H9 (cell line): Measurements from ENCODE around the gene FMN1. TPM values are rescaled to one million over a fixed set of nuclear protein-coding genes. Genes with fewer than 3 reads are reported as not detected.

Experiments used
- DNase-seq: peaks from one replicate; pipeline ENCODE4 v3.0.0-alpha.2; 2017
- H2AFZ ChIP-seq: one replicate; pipeline ENCODE4 v1.6.1; 2013; ENCODE audit warnings: mild to moderate bottlenecking, low read length, control low read depth, moderate library complexity
- H2AK5ac ChIP-seq: 2 replicates; pipeline ENCODE4 v1.6.1; 2013; ENCODE audit warnings: low read length, control low read depth, mixed read lengths; ENCODE audit not compliant: insufficient read length
- H2BK120ac ChIP-seq: one replicate; pipeline ENCODE4 v1.6.1; 2013; ENCODE audit warnings: low read depth, mild to moderate bottlenecking, low read length, control low read depth, inconsistent platforms; ENCODE audit not compliant: poor library complexity, severe bottlenecking
- H2BK12ac ChIP-seq: 2 replicates; pipeline ENCODE4 v1.6.1; 2013; ENCODE audit warnings: low read length, control low read depth, mixed read lengths, low read depth; ENCODE audit not compliant: insufficient read length
- H2BK15ac ChIP-seq: 2 replicates; pipeline ENCODE4 v1.6.1; 2013; ENCODE audit warnings: low read depth, low read length, control low read depth
- H2BK20ac ChIP-seq: one replicate; pipeline ENCODE4 v1.6.1; 2013; ENCODE audit warnings: low read depth, mild to moderate bottlenecking, low read length, control low read depth, inconsistent platforms; ENCODE audit not compliant: poor library complexity, severe bottlenecking
- H2BK5ac ChIP-seq: 2 replicates; pipeline ENCODE4 v1.6.1; 2013; ENCODE audit warnings: low read length, control low read depth, mixed read lengths; ENCODE audit not compliant: insufficient read length
- H3K14ac ChIP-seq: 2 replicates; pipeline ENCODE4 v1.6.1; 2013; ENCODE audit warnings: low read length, control low read depth; ENCODE audit not compliant: insufficient read depth
- H3K18ac ChIP-seq: 2 replicates; pipeline ENCODE4 v1.6.1; 2013; ENCODE audit warnings: low read depth, mild to moderate bottlenecking, mixed read lengths, low read length, control low read depth; ENCODE audit not compliant: insufficient read length
- H3K23ac ChIP-seq: 2 replicates; pipeline ENCODE4 v1.6.1; 2013; ENCODE audit warnings: low read length, control low read depth, mixed read lengths, low read depth; ENCODE audit not compliant: insufficient read length
- H3K23me2 ChIP-seq: 2 replicates; pipeline ENCODE4 v1.6.1; 2013; ENCODE audit warnings: low read depth, mild to moderate bottlenecking, mixed read lengths, low read length, control low read depth; ENCODE audit not compliant: insufficient read length, poor library complexity, severe bottlenecking
- H3K27ac ChIP-seq: 2 replicates; pipeline ENCODE4 v1.5.1; 2013; ENCODE audit warnings: low read length, control low read depth, mixed read lengths, low read depth; ENCODE audit not compliant: insufficient read length
- H3K27me3 ChIP-seq: 2 replicates; pipeline ENCODE4 v1.6.1; 2013; ENCODE audit warnings: low read length, control low read depth, inconsistent platforms; ENCODE audit not compliant: insufficient read depth
- H3K4ac ChIP-seq: 2 replicates; pipeline ENCODE4 v1.6.1; 2013; ENCODE audit warnings: low read depth, mild to moderate bottlenecking, control low read depth, inconsistent platforms, low read length, moderate library complexity
- H3K4me1 ChIP-seq: 2 replicates; pipeline ENCODE4 v1.6.1; 2013; ENCODE audit warnings: low read length, control low read depth, inconsistent platforms; ENCODE audit not compliant: insufficient read depth
- H3K4me2 ChIP-seq: 2 replicates; pipeline ENCODE4 v1.6.1; 2013; ENCODE audit warnings: low read length, control low read depth, mixed read lengths; ENCODE audit not compliant: insufficient read length, insufficient read depth
- H3K56ac ChIP-seq: 2 replicates; pipeline ENCODE4 v1.6.1; 2013; ENCODE audit warnings: low read depth, mild to moderate bottlenecking, mixed read lengths, low read length, control low read depth; ENCODE audit not compliant: insufficient read length
- H3K79me1 ChIP-seq: 2 replicates; pipeline ENCODE4 v1.6.1; 2013; ENCODE audit warnings: low read depth, mild to moderate bottlenecking, moderate library complexity, low read length, control low read depth, inconsistent platforms; ENCODE audit not compliant: insufficient read depth, poor library complexity, severe bottlenecking
- H3K79me2 ChIP-seq: 2 replicates; pipeline ENCODE4 v1.6.1; 2013; ENCODE audit warnings: low read length, control low read depth, inconsistent platforms; ENCODE audit not compliant: insufficient read depth
- H3K9ac ChIP-seq: 2 replicates; pipeline ENCODE4 v1.6.1; 2013; ENCODE audit warnings: low read length, control low read depth, mixed read lengths; ENCODE audit not compliant: insufficient read length; ENCODE audit errors: extremely low read depth
- H3K9me3 ChIP-seq: one replicate; pipeline ENCODE4 v1.6.1; 2013; ENCODE audit warnings: low read depth, low read length, inconsistent platforms; ENCODE audit not compliant: control insufficient read depth
- H3T11ph ChIP-seq: one replicate; pipeline ENCODE4 v1.6.1; 2013; ENCODE audit warnings: mild to moderate bottlenecking, low read length, control low read depth, inconsistent platforms
- H4K20me1 ChIP-seq: one replicate; pipeline ENCODE4 v1.6.1; 2013; ENCODE audit not compliant: control insufficient read depth, insufficient read length, insufficient read depth
- H4K5ac ChIP-seq: 2 replicates; pipeline ENCODE4 v1.6.1; 2013; ENCODE audit warnings: low read depth, mild to moderate bottlenecking, mixed read lengths, low read length, control low read depth; ENCODE audit not compliant: insufficient read length
- H4K8ac ChIP-seq: replicated peaks from 2 replicates; pipeline ENCODE4 v1.6.1; 2013; ENCODE audit warnings: low read length, control low read depth, mixed read lengths, low read depth; ENCODE audit not compliant: insufficient read length
- H4K91ac ChIP-seq: 2 replicates; pipeline ENCODE4 v1.6.1; 2013; ENCODE audit warnings: low read depth, mild to moderate bottlenecking, moderate library complexity, mixed read lengths, low read length, control low read depth; ENCODE audit not compliant: insufficient read length
- H3K27ac Mint-ChIP-seq, 3 experiments: 2 replicates in 2 of 3; 3 replicates in 1 of 3; pipeline ENCODE4 v1.8.0; 2020 to 2021; ENCODE audit warnings: mixed read lengths in 3 of 3, mild to moderate bottlenecking in 1 of 3, moderate library complexity in 1 of 3
- H3K27me3 Mint-ChIP-seq: 2 replicates; pipeline ENCODE4 v1.8.0; 2021; ENCODE audit warnings: low read depth, mild to moderate bottlenecking, moderate library complexity, mixed read lengths
- H3K36me3 Mint-ChIP-seq, 3 experiments: 2 replicates in 2 of 3; 3 replicates in 1 of 3; pipeline ENCODE4 v1.8.0; 2020 to 2021; ENCODE audit warnings: low read depth in 3 of 3, mixed read lengths in 3 of 3; ENCODE audit not compliant: insufficient read depth in 1 of 3
- H3K4me1 Mint-ChIP-seq, 2 experiments: 2 replicates each; pipeline ENCODE4 v1.8.0; 2020; ENCODE audit warnings: mixed read lengths in 2 of 2
- H3K4me3 Mint-ChIP-seq, 2 experiments: 2 replicates in 1 of 2; 3 replicates in 1 of 2; pipeline ENCODE4 v1.8.0; 2020 to 2021; ENCODE audit warnings: mild to moderate bottlenecking in 2 of 2, mixed read lengths in 2 of 2, moderate library complexity in 1 of 2
- H3K9me3 Mint-ChIP-seq, 2 experiments: 2 replicates in 1 of 2; 3 replicates in 1 of 2; pipeline ENCODE4 v1.8.0; 2020; ENCODE audit warnings: mild to moderate bottlenecking in 2 of 2, mixed read lengths in 2 of 2, moderate library complexity in 1 of 2
- total RNA-seq: library from RNA; stranded (reverse); gene quantifications from 2 replicates; pipeline ENCODE4 v1.2.1, GENCODE V29; 2021
- TF ChIP-seq, protein P1 (sequence below): fragments of 200-600 bp; sonication (generic); conservative IDR thresholded peaks from 3 replicates; pipeline ENCODE4 v1.8.0; 2021; ENCODE audit warnings: antibody characterized with exemption, mild to moderate bottlenecking

Gene FMN1
- total RNA-seq, 1 experiment from 2014 or later = 1.9 TPM

DNA sequence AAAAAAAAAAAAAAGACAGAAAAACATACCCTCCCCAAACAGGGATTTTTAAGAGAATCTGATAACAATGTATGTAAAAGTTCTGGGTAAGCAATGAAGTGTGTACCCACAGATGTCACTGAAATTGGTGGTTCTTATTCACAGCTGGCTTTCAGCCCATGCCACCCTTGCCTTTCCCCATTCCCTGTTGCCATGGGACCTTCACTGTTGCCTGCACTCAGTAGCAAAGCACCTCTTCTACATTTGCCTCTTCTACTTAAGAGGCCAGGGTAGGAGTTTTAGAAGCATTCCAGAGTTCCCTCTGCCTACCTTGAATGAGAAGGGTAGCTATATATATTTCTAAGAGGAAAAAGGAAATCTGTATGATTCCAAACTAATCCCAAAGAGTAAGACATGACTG lies 57.4 kb downstream of the FMN1 start:
- Histone ChIP-seq H2AFZ (no peak overlapping the region), H2BK5ac (no peak overlapping the region), H3K14ac (no peak overlapping the region), H3K27me3 (no peaks in the 10 kb centered on the region), H3K79me1 (no peaks in the 10 kb centered on the region), H2BK20ac (no peak overlapping the region), H2BK15ac (no peak overlapping the region), H3K56ac (no peak overlapping the region), H2BK120ac (no peak overlapping the region), H3K23me2 (no peaks in the 10 kb centered on the region), H3T11ph (no peak overlapping the region), H3K4me2 (no peak overlapping the region), H3K4me1 (no peaks in the 10 kb centered on the region), H4K20me1 (no peaks in the 10 kb centered on the region), H4K5ac (no peak overlapping the region), H4K8ac (no peak overlapping the region), H3K18ac (no peak overlapping the region), H4K91ac (no peak overlapping the region), H3K9ac (no peak overlapping the region), H3K27ac (no peak overlapping the region), H2BK12ac (no peak overlapping the region), H3K23ac (no peak overlapping the region), H3K9me3 (no peaks in the 10 kb centered on the region), H3K79me2 (no peaks in the 10 kb centered on the region), H3K4ac (no peak overlapping the region), H2AK5ac (no peak overlapping the region)
- Mint-ChIP-seq H3K27ac (no peak overlapping the region), H3K27me3 (no peaks in the 10 kb centered on the region), H3K4me1 (peaks cover 10 to 13% of the 10 kb centered on the region in 2 experiments), H3K36me3 (no peaks in the 10 kb centered on the region), H3K4me3 (no peak overlapping the region), H3K9me3 (no peaks in the 10 kb centered on the region)
- DNase-seq = no peak
- TF ChIP-seq, protein P1, sequence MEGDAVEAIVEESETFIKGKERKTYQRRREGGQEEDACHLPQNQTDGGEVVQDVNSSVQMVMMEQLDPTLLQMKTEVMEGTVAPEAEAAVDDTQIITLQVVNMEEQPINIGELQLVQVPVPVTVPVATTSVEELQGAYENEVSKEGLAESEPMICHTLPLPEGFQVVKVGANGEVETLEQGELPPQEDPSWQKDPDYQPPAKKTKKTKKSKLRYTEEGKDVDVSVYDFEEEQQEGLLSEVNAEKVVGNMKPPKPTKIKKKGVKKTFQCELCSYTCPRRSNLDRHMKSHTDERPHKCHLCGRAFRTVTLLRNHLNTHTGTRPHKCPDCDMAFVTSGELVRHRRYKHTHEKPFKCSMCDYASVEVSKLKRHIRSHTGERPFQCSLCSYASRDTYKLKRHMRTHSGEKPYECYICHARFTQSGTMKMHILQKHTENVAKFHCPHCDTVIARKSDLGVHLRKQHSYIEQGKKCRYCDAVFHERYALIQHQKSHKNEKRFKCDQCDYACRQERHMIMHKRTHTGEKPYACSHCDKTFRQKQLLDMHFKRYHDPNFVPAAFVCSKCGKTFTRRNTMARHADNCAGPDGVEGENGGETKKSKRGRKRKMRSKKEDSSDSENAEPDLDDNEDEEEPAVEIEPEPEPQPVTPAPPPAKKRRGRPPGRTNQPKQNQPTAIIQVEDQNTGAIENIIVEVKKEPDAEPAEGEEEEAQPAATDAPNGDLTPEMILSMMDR = no peak
